ENCODE measurements around the gene ARAF. TPM values are rescaled to one million over a fixed set of nuclear protein-coding genes. Genes with fewer than 3 reads are reported as not detected.
"Not testable (repeated sequence)": the region's sequence is repeated elsewhere in the genome, so short reads cannot be mapped to it uniquely, and the experiment has no call there.

Gene ARAF
- total RNA-seq (22.8 TPM), polyA plus RNA-seq (ENCODE audit: insufficient read depth in 1 of 8, insufficient read length in 8 of 8, low replicate concordance in 1 of 8) (10 to 100 TPM; 35.8 to 51.7 (median 44.0) TPM)
- long read RNA-seq, donor 1, partial matches to known transcripts = 0 of 4 reads
- long read RNA-seq, donor 1, other reads (novel, unspliced or antisense) = 0 of 4 reads
- long read RNA-seq, donor 2 = 0 reads
- long read RNA-seq, donor 3, transcript ARAF-203 (16 exons, 2,458 nt) = major isoform, 11 of 20 reads
- long read RNA-seq, donor 3, partial matches to known transcripts = 8 of 20 reads
- long read RNA-seq, donor 3, other reads (novel, unspliced or antisense) = 0 of 20 reads
- long read RNA-seq, donor 4, partial matches to known transcripts = 12 of 14 reads
- long read RNA-seq, donor 4, other reads (novel, unspliced or antisense) = 0 of 14 reads
- long read RNA-seq, donor 5, partial matches to known transcripts = 16 of 21 reads
- long read RNA-seq, donor 5, other reads (novel, unspliced or antisense) = 0 of 21 reads
- long read RNA-seq, donor 6, transcript ARAF-203 (16 exons, 2,458 nt) = major isoform, 5 of 7 reads
- long read RNA-seq, donor 6, partial matches to known transcripts = 0 of 7 reads
- long read RNA-seq, donor 6, other reads (novel, unspliced or antisense) = 0 of 7 reads
- long read RNA-seq, donor 7, transcript ARAF-203 (16 exons, 2,458 nt) = major isoform, 7 of 7 reads
- long read RNA-seq, donor 7, partial matches to known transcripts = 0 of 7 reads
- long read RNA-seq, donor 7, other reads (novel, unspliced or antisense) = 0 of 7 reads
- long read RNA-seq, donor 8, partial matches to known transcripts = 6 of 9 reads
- long read RNA-seq, donor 8, other reads (novel, unspliced or antisense) = 0 of 9 reads
- long read RNA-seq, donor 9, partial matches to known transcripts = 18 of 22 reads
- long read RNA-seq, donor 9, other reads (novel, unspliced or antisense) = 0 of 22 reads
- long read RNA-seq, donor 10, partial matches to known transcripts = 6 of 10 reads
- long read RNA-seq, donor 10, other reads (novel, unspliced or antisense) = 0 of 10 reads
- long read RNA-seq, donor 11, partial matches to known transcripts = 11 of 13 reads
- long read RNA-seq, donor 11, other reads (novel, unspliced or antisense) = 0 of 13 reads

- H3K36me3 ChIP-seq (ENCODE audit: control insufficient read depth, insufficient read depth, low read length) = peaks cover 27% of the 10 kb centered on the region
Measured at GRCh38 chrX:47560934-47561658, at the start of gene ARAF. TSS of gene ARAF (plus strand) at chrX:47561205. CDS start at chrX:47562968, 1,763 bp downstream.

GRCh38 chrX:47512383-47512782, 48.6 kb upstream of the ARAF start:
- H3K4me1 ChIP-seq (ENCODE audit: control insufficient read depth, insufficient read depth, low read length); DNase-seq; H3K9me3 ChIP-seq (replicated peaks; ENCODE audit: control insufficient read depth, low read depth, low read length); H3K27ac ChIP-seq (ENCODE audit: low read length); H3K36me3 ChIP-seq (ENCODE audit: control insufficient read depth, insufficient read depth, low read length); H3K4me3 ChIP-seq (ENCODE audit: low read length); H3K27me3 ChIP-seq (ENCODE audit: control insufficient read depth, insufficient read depth, low read length): not testable (repeated sequence)
- 33% methylated on average over 1 of the region's 6 CpGs for WGBS (ENCODE audit: insufficient coverage)

More at GRCh38 chrX:47560934-47561658, at the start of gene ARAF:
- DNase-seq = peak; percentile 100
- Histone ChIP-seq H3K27ac (ENCODE audit: low read length) (peak within 1 kb of the TSS; percentile 96), H3K27me3 (ENCODE audit: control insufficient read depth, insufficient read depth, low read length) (no peaks in the 10 kb centered on the region), H3K9me3 (replicated peaks; ENCODE audit: control insufficient read depth, low read depth, low read length) (no peaks in the 10 kb centered on the region), H3K4me1 (ENCODE audit: control insufficient read depth, insufficient read depth, low read length) (peaks cover 12% of the 10 kb centered on the region), H3K4me3 (ENCODE audit: low read length) (peak within 1 kb of the TSS; percentile 73)
- WGBS (ENCODE audit: insufficient coverage) = 40% methylated on average over 58 of the region's 59 CpGs

- H3K27ac ChIP-seq (ENCODE audit: low read length); H3K4me1 ChIP-seq (ENCODE audit: control insufficient read depth, insufficient read depth, low read length); H3K9me3 ChIP-seq (replicated peaks; ENCODE audit: control insufficient read depth, low read depth, low read length); H3K27me3 ChIP-seq (ENCODE audit: control insufficient read depth, insufficient read depth, low read length); H3K36me3 ChIP-seq (ENCODE audit: control insufficient read depth, insufficient read depth, low read length): not testable (repeated sequence)
- peak; percentile 10 for DNase-seq
- WGBS (ENCODE audit: insufficient coverage) = 26% methylated on average over 28 of the region's 70 CpGs
- peak overlapping the region; percentile 34 for H3K4me3 ChIP-seq (ENCODE audit: low read length)
Measured at GRCh38 chrX:47513034-47513965, 47.7 kb upstream of the ARAF start.

GRCh38 chrX:47514533-47515235, 46.3 kb upstream of the ARAF start:
- peaks cover 3% of the 10 kb centered on the region for H3K27me3 ChIP-seq (ENCODE audit: control insufficient read depth, insufficient read depth, low read length)
- no peaks in the 10 kb centered on the region for H3K36me3 ChIP-seq (ENCODE audit: control insufficient read depth, insufficient read depth, low read length)
- H3K9me3 ChIP-seq (replicated peaks; ENCODE audit: control insufficient read depth, low read depth, low read length) = no peaks in the 10 kb centered on the region
- no peak for DNase-seq
- WGBS (ENCODE audit: insufficient coverage) = 71% methylated on average over 3 of the region's 7 CpGs
- H3K4me3 ChIP-seq (ENCODE audit: low read length) = no peak overlapping the region
- H3K27ac ChIP-seq (ENCODE audit: low read length) = no peak overlapping the region
- no peaks in the 10 kb centered on the region for H3K4me1 ChIP-seq (ENCODE audit: control insufficient read depth, insufficient read depth, low read length)

- no peak overlapping the region for H3K4me3 ChIP-seq (ENCODE audit: low read length)
- 94% methylated on average over 5 of the region's 8 CpGs for WGBS (ENCODE audit: insufficient coverage)
- no peaks in the 10 kb centered on the region for H3K9me3 ChIP-seq (replicated peaks; ENCODE audit: control insufficient read depth, low read depth, low read length)
- H3K36me3 ChIP-seq (ENCODE audit: control insufficient read depth, insufficient read depth, low read length) = no peaks in the 10 kb centered on the region
- no peak for DNase-seq
- peaks cover 3% of the 10 kb centered on the region for H3K27me3 ChIP-seq (ENCODE audit: control insufficient read depth, insufficient read depth, low read length)
- no peaks in the 10 kb centered on the region for H3K4me1 ChIP-seq (ENCODE audit: control insufficient read depth, insufficient read depth, low read length)
- no peak overlapping the region for H3K27ac ChIP-seq (ENCODE audit: low read length)
Measured at GRCh38 chrX:47515941-47516665, 44.9 kb upstream of the ARAF start.

GRCh38 chrX:47518144-47518543, 42.9 kb upstream of the ARAF start:
- Histone ChIP-seq H3K27ac (ENCODE audit: low read length) (no peak overlapping the region), H3K9me3 (replicated peaks; ENCODE audit: control insufficient read depth, low read depth, low read length) (peaks cover 5% of the 10 kb centered on the region), H3K4me1 (ENCODE audit: control insufficient read depth, insufficient read depth, low read length) (no peaks in the 10 kb centered on the region), H3K4me3 (ENCODE audit: low read length) (no peak overlapping the region), H3K36me3 (ENCODE audit: control insufficient read depth, insufficient read depth, low read length) (no peaks in the 10 kb centered on the region), H3K27me3 (ENCODE audit: control insufficient read depth, insufficient read depth, low read length) (peaks cover 3% of the 10 kb centered on the region)
- DNase-seq = no peak
- WGBS (ENCODE audit: insufficient coverage) = no CpG with 5 or more reads among the region's 3 CpGs

GRCh38 chrX:47523297-47523696, 37.7 kb upstream of the ARAF start:
- peaks cover 5% of the 10 kb centered on the region for H3K9me3 ChIP-seq (replicated peaks; ENCODE audit: control insufficient read depth, low read depth, low read length)
- H3K36me3 ChIP-seq (ENCODE audit: control insufficient read depth, insufficient read depth, low read length) = no peaks in the 10 kb centered on the region
- WGBS (ENCODE audit: insufficient coverage) = 17% methylated on average over 29 of the region's 33 CpGs
- H3K4me3 ChIP-seq (ENCODE audit: low read length) = peak overlapping the region; percentile 59
- H3K4me1 ChIP-seq (ENCODE audit: control insufficient read depth, insufficient read depth, low read length) = no peaks in the 10 kb centered on the region
- H3K27ac ChIP-seq (ENCODE audit: low read length) = peak overlapping the region; percentile 13
- H3K27me3 ChIP-seq (ENCODE audit: control insufficient read depth, insufficient read depth, low read length) = peaks cover 2% of the 10 kb centered on the region
- peak; percentile 85 for DNase-seq

- H3K9me3 ChIP-seq (replicated peaks; ENCODE audit: control insufficient read depth, low read depth, low read length) = peaks cover 5% of the 10 kb centered on the region
- H3K4me1 ChIP-seq (ENCODE audit: control insufficient read depth, insufficient read depth, low read length) = no peaks in the 10 kb centered on the region
- no peak overlapping the region for H3K27ac ChIP-seq (ENCODE audit: low read length)
- H3K4me3 ChIP-seq (ENCODE audit: low read length) = peak overlapping the region; percentile 59
- H3K27me3 ChIP-seq (ENCODE audit: control insufficient read depth, insufficient read depth, low read length) = peaks cover 2% of the 10 kb centered on the region
- no peak for DNase-seq
- no peaks in the 10 kb centered on the region for H3K36me3 ChIP-seq (ENCODE audit: control insufficient read depth, insufficient read depth, low read length)
- WGBS (ENCODE audit: insufficient coverage) = 38% methylated on average over 33 of the region's 34 CpGs
Measured at GRCh38 chrX:47523713-47524166, 37.3 kb upstream of the ARAF start.
